ENCODE data around the gene RPTOR.

GRCh38 chr17:80906364-80907259, 362.0 kb downstream of the RPTOR start:
- no peak for TF ChIP-seq CTCF (conservative IDR thresholded peaks at IDR 0.05 in 1 of 2, IDR thresholded peaks at IDR 0.05 in 1 of 2; ENCODE audit: low read depth in 1 of 2, low read length in 2 of 2)
- no peak for TF ChIP-seq EZH2 (IDR thresholded peaks at IDR 0.05; ENCODE audit: low read length, missing control alignments)
